ENCODE results near the gene SLC1A4.

Gene SLC1A4

GRCh38 chr2:64989126-64989981, at the start of gene SLC1A4:
TSS of gene SLC1A4 (plus strand) at chr2:64989399. CDS start at chr2:64989644, 245 bp downstream.
- peaks cover 73% of the 10 kb centered on the region for H3K79me2 ChIP-seq (ENCODE audit: low read length)
- H3K4me3 ChIP-seq (ENCODE audit: low read length) = peak within 1 kb of the TSS; percentile 98
- no peak within 1 kb of the TSS for H2AFZ ChIP-seq (ENCODE audit: low read length)
- peak within 1 kb of the TSS; percentile 95 for H3K27ac ChIP-seq (ENCODE audit: low read length)
- peak within 1 kb of the TSS; percentile 72 for H3K4me2 ChIP-seq (ENCODE audit: low read depth, low read length)
- peaks cover 33% of the 10 kb centered on the region for H3F3A ChIP-seq (ENCODE audit: insufficient read depth, low read length)
- H3K27me3 ChIP-seq (replicated peaks; ENCODE audit: insufficient read depth, low read length) = no peaks in the 10 kb centered on the region
- H4K20me1 ChIP-seq (ENCODE audit: insufficient read depth, low read length) = peaks cover 27% of the 10 kb centered on the region
- no peaks in the 10 kb centered on the region for H3K9me3 ChIP-seq (replicated peaks; ENCODE audit: insufficient read depth, low read length)
- peak; percentile 93 for DNase-seq
- H3K4me1 ChIP-seq (ENCODE audit: low read length) = peaks cover 29% of the 10 kb centered on the region
- TF ChIP-seq EZH2phosphoT487 (IDR thresholded peaks at IDR 0.05; ENCODE audit: low read length) (no peak), CTCF (IDR thresholded peaks at IDR 0.05; ENCODE audit: low read length) (no peak), EZH2 (optimal IDR thresholded peaks at IDR 0.05; ENCODE audit: low read depth, low read length) (no peak)
- peak within 1 kb of the TSS; percentile 98 for H3K9ac ChIP-seq (ENCODE audit: low read length)
- H3K9me2 ChIP-seq (replicated peaks; ENCODE audit: insufficient read depth, low read length) = no peaks in the 10 kb centered on the region
- no peaks in the 10 kb centered on the region; the same call in 1 of the 2 replicates for H3K36me3 ChIP-seq (replicated peaks; ENCODE audit: insufficient read depth, low read length)

- no peak for TF ChIP-seq CTCF (IDR thresholded peaks at IDR 0.05; ENCODE audit: low read length)
- no peak for TF ChIP-seq EZH2phosphoT487 (IDR thresholded peaks at IDR 0.05; ENCODE audit: low read length)
- TF ChIP-seq EZH2 (optimal IDR thresholded peaks at IDR 0.05; ENCODE audit: low read depth, low read length) = no peak
- Histone ChIP-seq H4K20me1 (ENCODE audit: insufficient read depth, low read length) (no peaks in the 10 kb centered on the region), H3K27ac (ENCODE audit: low read length) (no peak overlapping the region)
Observed at GRCh38 chr2:64941143-64941542, 48.1 kb upstream of the SLC1A4 start.

GRCh38 chr2:64941801-64942200, 47.4 kb upstream of the SLC1A4 start:
- no peak overlapping the region for H3K27ac ChIP-seq (ENCODE audit: low read length)
- H3K9me2 ChIP-seq (replicated peaks; ENCODE audit: insufficient read depth, low read length) = no peaks in the 10 kb centered on the region
- TF ChIP-seq EZH2 (optimal IDR thresholded peaks at IDR 0.05; ENCODE audit: low read depth, low read length) = no peak
- no peak for TF ChIP-seq CTCF (IDR thresholded peaks at IDR 0.05; ENCODE audit: low read length)
- TF ChIP-seq EZH2phosphoT487 (IDR thresholded peaks at IDR 0.05; ENCODE audit: low read length) = no peak
- H3K9me3 ChIP-seq (replicated peaks; ENCODE audit: insufficient read depth, low read length) = no peaks in the 10 kb centered on the region
- no peak overlapping the region for H2AFZ ChIP-seq (ENCODE audit: low read length)
- H3K36me3 ChIP-seq (replicated peaks; ENCODE audit: insufficient read depth, low read length) = no peaks in the 10 kb centered on the region
- H3K4me2 ChIP-seq (ENCODE audit: low read depth, low read length) = no peak overlapping the region
- H3K79me2 ChIP-seq (ENCODE audit: low read length) = peaks cover 24% of the 10 kb centered on the region
- peaks cover 43% of the 10 kb centered on the region for H3K4me1 ChIP-seq (ENCODE audit: low read length)
- no peaks in the 10 kb centered on the region for H4K20me1 ChIP-seq (ENCODE audit: insufficient read depth, low read length)
- no peak overlapping the region for H3K4me3 ChIP-seq (ENCODE audit: low read length)
- H3K27me3 ChIP-seq (replicated peaks; ENCODE audit: insufficient read depth, low read length) = no peaks in the 10 kb centered on the region
- H3F3A ChIP-seq (ENCODE audit: insufficient read depth, low read length) = peaks cover 49% of the 10 kb centered on the region
- no peak for DNase-seq
- H3K9ac ChIP-seq (ENCODE audit: low read length) = no peak overlapping the region

More at GRCh38 chr2:64941143-64941542, 48.1 kb upstream of the SLC1A4 start:
- DNase-seq = no peak
- H3F3A ChIP-seq (ENCODE audit: insufficient read depth, low read length) = peaks cover 49% of the 10 kb centered on the region
- no peaks in the 10 kb centered on the region for H3K36me3 ChIP-seq (replicated peaks; ENCODE audit: insufficient read depth, low read length)
- H3K9me2 ChIP-seq (replicated peaks; ENCODE audit: insufficient read depth, low read length) = no peaks in the 10 kb centered on the region
- H3K9ac ChIP-seq (ENCODE audit: low read length) = no peak overlapping the region
- H3K9me3 ChIP-seq (replicated peaks; ENCODE audit: insufficient read depth, low read length) = no peaks in the 10 kb centered on the region
- H3K79me2 ChIP-seq (ENCODE audit: low read length) = peaks cover 30% of the 10 kb centered on the region
- H3K27me3 ChIP-seq (replicated peaks; ENCODE audit: insufficient read depth, low read length) = no peaks in the 10 kb centered on the region
- no peak overlapping the region for H2AFZ ChIP-seq (ENCODE audit: low read length)
- H3K4me1 ChIP-seq (ENCODE audit: low read length) = peaks cover 43% of the 10 kb centered on the region
- no peak overlapping the region for H3K4me2 ChIP-seq (ENCODE audit: low read depth, low read length)
- H3K4me3 ChIP-seq (ENCODE audit: low read length) = no peak overlapping the region
